Ovary (tissue), 1 donor: ENCODE measurements around the gene KCNMA1.

Experiments
- EP300 ChIP-seq: sonication (generic); formaldehyde crosslinking; IDR thresholded peaks from one replicate; pipeline ENCODE4 v1.6.1; 2017; ENCODE audit warnings: antibody characterized with exemption
- POLR2A ChIP-seq: fragments of 450-650 bp; IDR thresholded peaks from one replicate; pipeline ENCODE4 v1.6.1; 2017; ENCODE audit warnings: antibody characterized with exemption, mild to moderate bottlenecking, moderate library complexity

DNA sequence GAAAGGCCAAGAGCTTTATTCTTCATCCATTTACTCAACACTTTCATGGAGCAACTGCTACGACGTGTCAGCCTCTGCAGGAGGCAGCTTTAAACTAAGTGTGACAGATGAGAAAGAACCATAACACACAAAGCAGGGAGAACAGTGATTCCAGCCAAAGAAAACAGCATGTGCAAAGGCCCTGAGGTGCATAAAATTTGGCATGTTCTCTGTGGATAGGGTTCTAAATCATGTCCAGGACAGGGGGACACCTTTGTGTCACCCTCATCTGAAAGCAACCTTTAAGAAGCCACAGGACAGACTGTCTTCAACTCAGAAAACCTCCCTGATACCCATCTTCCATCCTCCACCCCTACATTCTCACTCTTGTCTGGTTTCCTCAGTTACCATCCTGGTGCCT is 116.6 kb downstream of the KCNMA1 start:
- no peak for TF ChIP-seq EP300
- no peak for TF ChIP-seq POLR2A
